Measurements from ENCODE around the gene HELZ2. TPM values are rescaled to one million over a fixed set of nuclear protein-coding genes. Genes with fewer than 3 reads are reported as not detected.

HELZ2 gene
- total and polyA plus RNA-seq, 2 of the 4 experiments (the other 2 are of a cell fraction), result 4.7 to 10.6 TPM

- dilution Hi-C loops (cut with HindIII; ENCODE audit: low sequenced_read_pairs, unreplicated experiment), result no loop called here
These were observed 44.4 kb upstream of the HELZ2 start for GRCh38 chr20:63618291-63618980.

More at GRCh38 chr20:63618291-63618980, 44.4 kb upstream of the HELZ2 start:
- no peak overlapping the region for H3K27ac ChIP-seq (ENCODE audit: insufficient read depth, low read length)
- TF ChIP-seq CEBPB (IDR thresholded peaks at IDR 0.05; ENCODE audit: low read depth, low read length) (no peak), RFX5 (IDR thresholded peaks at IDR 0.05; ENCODE audit: low read depth, low read length) (no peak), MXI1 (IDR thresholded peaks at IDR 0.05; ENCODE audit: borderline replicate concordance, low read depth, low read length) (no peak)
- H4K5ac ChIP-seq (ENCODE audit: low read depth, low read length), result no peak overlapping the region
- H3K18ac ChIP-seq (ENCODE audit: low read depth, low read length), result no peak overlapping the region
- H3K4me1 ChIP-seq (ENCODE audit: control insufficient read depth, insufficient read depth, low read length), result no peaks in the 10 kb centered on the region
- H3K4ac ChIP-seq (ENCODE audit: low read depth, low read length), result no peak overlapping the region
- no peak overlapping the region for H2BK15ac ChIP-seq (ENCODE audit: low read depth, low read length)
- no peak overlapping the region for H4K91ac ChIP-seq (ENCODE audit: insufficient read depth, low read depth, low read length)
- H3K9me1 ChIP-seq (ENCODE audit: insufficient read depth, low read length), result peaks cover 3% of the 10 kb centered on the region; the same call in 1 of the 2 replicates
- peaks cover 29 to 78% of the 10 kb centered on the region in 2 experiments for H3K79me1 ChIP-seq (ENCODE audit: low read depth in 1 of 2, low read length in 2 of 2)
- intact Hi-C loops (cut with micrococcal nuclease) (no loop called here), in situ Hi-C loops (cut with MboI; ENCODE audit: low sequenced_read_pairs) (no loop called here)
- CTCF ChIA-PET, result no interaction called here
- H4K20me1 ChIP-seq (ENCODE audit: insufficient read depth, low read length), result peaks cover 22% of the 10 kb centered on the region
- no peaks in the 10 kb centered on the region for H3K9me3 ChIP-seq (ENCODE audit: control insufficient read depth, insufficient read depth, low read length)
- H2BK5ac ChIP-seq (ENCODE audit: low read depth, low read length, poor library complexity, severe bottlenecking), result no peak overlapping the region
- peaks cover 34% of the 10 kb centered on the region for H3K36me3 ChIP-seq (ENCODE audit: control insufficient read depth, insufficient read depth, low read length)
- H3K27me3 ChIP-seq (ENCODE audit: control insufficient read depth, insufficient read depth, low read length), result no peaks in the 10 kb centered on the region
- no peak overlapping the region for H3K4me2 ChIP-seq (ENCODE audit: low read depth, low read length)
- no peak overlapping the region for H3K56ac ChIP-seq (ENCODE audit: extremely low read depth, insufficient read depth, low read length)
- no peak overlapping the region for H3K9ac ChIP-seq (ENCODE audit: low read depth, low read length)
- POLR2A ChIA-PET (ENCODE audit: unreplicated experiment), result no interaction called here
- no peak overlapping the region for H3K4me3 ChIP-seq (ENCODE audit: insufficient read depth, low read depth, low read length)
- H2AK9ac ChIP-seq (replicated peaks; ENCODE audit: low read depth, low read length, poor library complexity), result no peak overlapping the region
- no peak for ATAC-seq (ENCODE audit: low read depth)
- H2AFZ ChIP-seq (replicated peaks; ENCODE audit: low read length, poor library complexity), result no peak overlapping the region
- no TSS peak for BruUV-seq (replicated peaks)
- H2BK20ac ChIP-seq (ENCODE audit: low read depth, low read length), result no peak overlapping the region
- DNase-seq, result no peak
- no peak overlapping the region for H3K14ac ChIP-seq (replicated peaks; ENCODE audit: low read depth, low read length)
- no peak overlapping the region for H2AK5ac ChIP-seq (ENCODE audit: low read depth, low read length)
- WGBS, 2 experiments (ENCODE audit: extremely low coverage in 2 of 2, insufficient read length in 1 of 2), result 93% methylated on average over 2 of the region's 11 CpGs; no CpG with 5 or more reads in 1 of the 2 experiments
- H3K23ac ChIP-seq (ENCODE audit: low read depth, low read length), result no peak overlapping the region
- H2BK120ac ChIP-seq (ENCODE audit: low read depth, low read length), result no peak overlapping the region
- H4K8ac ChIP-seq (ENCODE audit: low read depth in 2 of 2, low read length in 2 of 2), result no peak overlapping the region
